ENCODE data around the gene ZNF354B. TPM values are rescaled to one million over a fixed set of nuclear protein-coding genes. Genes with fewer than 3 reads are reported as not detected.

ZNF354B gene
- total and polyA plus RNA-seq, 2 of the 13 experiments (the other 11 are each of a cell fraction or from before 2014, with no cell fraction given) = 7.8 to 10.3 TPM

DNA sequence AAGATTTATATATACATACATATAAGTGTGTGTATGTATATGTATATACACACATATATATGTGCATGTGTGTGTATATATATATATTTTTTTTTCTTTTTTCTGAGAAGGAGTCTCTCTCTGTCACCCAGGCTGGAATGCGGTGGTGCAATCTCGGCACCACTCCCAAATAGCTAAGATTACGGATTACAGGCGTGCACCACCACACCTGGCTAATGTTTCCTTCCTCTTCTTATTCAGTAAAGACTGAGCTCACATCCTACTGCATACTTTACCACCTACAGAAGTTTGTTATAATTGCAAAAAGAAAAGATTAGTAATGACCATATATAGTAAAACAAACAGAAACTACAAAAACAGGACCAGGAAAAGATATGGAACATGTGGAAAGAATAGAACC is 23.1 kb upstream of the ZNF354B start:
- ATAC-seq = no peak
- Histone ChIP-seq H3K9ac (ENCODE audit: insufficient read depth, low read depth, low read length) (no peak overlapping the region), H3K79me2 (ENCODE audit: insufficient read depth, low read length) (no peaks in the 10 kb centered on the region), H3K9me3 (ENCODE audit: low read length) (no peaks in the 10 kb centered on the region), H3K27ac (ENCODE audit: extremely low read length, insufficient read depth, low read length) (no peak overlapping the region), H3K4me1 (ENCODE audit: insufficient read depth, low read length) (no peaks in the 10 kb centered on the region), H3K4me3 (replicated peaks in 1 of 3; ENCODE audit: insufficient read depth in 1 of 3, low read depth in 2 of 3, low read length in 3 of 3) (no peak overlapping the region), H4K20me1 (ENCODE audit: insufficient read depth, low read length) (no peaks in the 10 kb centered on the region), H2AFZ (ENCODE audit: low read length) (no peak overlapping the region), H3K27me3 (ENCODE audit: control insufficient read depth in 1 of 2, insufficient read depth in 2 of 2, low read length in 2 of 2) (0 out of 5 replicates have a peak, but pooled peaks cover 0 to 4% of the 10 kb centered on the region in 2 experiments), H3K4me2 (ENCODE audit: low read depth, low read length) (no peak overlapping the region), H3K36me3 (replicated peaks in 1 of 2; ENCODE audit: control insufficient read depth in 1 of 2, insufficient read depth in 2 of 2, low read length in 2 of 2) (no peaks in the 10 kb centered on the region)
- WGBS (ENCODE audit: low lambda C conversion rate) = 46% methylated on average over 4 of the region's 4 CpGs
- no TSS peak for BruUV-seq (replicated peaks)
- FAIRE-seq = no peak
- ChIA-PET POLR2A (no interaction called here), CTCF (ENCODE audit: low intra/inter-chr PET ratio, low total read pairs) (no interaction called here)
- DNase-seq (ENCODE audit: low spot score) = no peak
- intact Hi-C loops (cut with micrococcal nuclease; ENCODE audit: unreplicated experiment) = loop anchor here (5.0 kb wide), 1 partner anchor 554 kb away; no protein-coding TSS in a partner anchor
- in situ Hi-C loops (cut with HindIII; ENCODE audit: extremely low pct_ligation_motif_present, low pct_unique_long_range_greater_than_20kb) = no loop called here
- TF ChIP-seq MAFK (conservative IDR thresholded peaks at IDR 0.05 in 1 of 2, IDR thresholded peaks at IDR 0.05 in 1 of 2; ENCODE audit: low read length in 2 of 2) = no peak
- TF ChIP-seq, protein P1, sequence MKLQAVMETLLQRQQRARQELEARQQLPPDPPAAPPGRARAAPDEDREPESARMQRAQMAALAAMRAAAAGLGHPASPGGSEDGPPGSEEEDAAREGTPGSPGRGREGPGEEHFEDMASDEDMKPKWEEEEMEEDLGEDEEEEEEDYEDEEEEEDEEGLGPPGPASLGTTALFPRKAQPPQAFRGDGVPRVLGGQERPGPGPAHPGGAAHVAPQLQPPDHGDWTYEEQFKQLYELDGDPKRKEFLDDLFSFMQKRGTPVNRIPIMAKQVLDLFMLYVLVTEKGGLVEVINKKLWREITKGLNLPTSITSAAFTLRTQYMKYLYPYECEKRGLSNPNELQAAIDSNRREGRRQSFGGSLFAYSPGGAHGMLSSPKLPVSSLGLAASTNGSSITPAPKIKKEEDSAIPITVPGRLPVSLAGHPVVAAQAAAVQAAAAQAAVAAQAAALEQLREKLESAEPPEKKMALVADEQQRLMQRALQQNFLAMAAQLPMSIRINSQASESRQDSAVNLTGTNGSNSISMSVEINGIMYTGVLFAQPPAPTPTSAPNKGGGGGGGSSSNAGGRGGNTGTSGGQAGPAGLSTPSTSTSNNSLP (IDR thresholded peaks at IDR 0.05; ENCODE audit: low read depth, low read length) = no peak
- no peak for TF ChIP-seq ZKSCAN1 (IDR thresholded peaks at IDR 0.05; ENCODE audit: low read length)
- TF ChIP-seq ZNF543 (CRISPR knock-in tag; IDR thresholded peaks at IDR 0.05) = no peak
- no peak for TF ChIP-seq GZF1 (CRISPR knock-in tag; IDR thresholded peaks at IDR 0.05)
- TF ChIP-seq, protein P2, sequence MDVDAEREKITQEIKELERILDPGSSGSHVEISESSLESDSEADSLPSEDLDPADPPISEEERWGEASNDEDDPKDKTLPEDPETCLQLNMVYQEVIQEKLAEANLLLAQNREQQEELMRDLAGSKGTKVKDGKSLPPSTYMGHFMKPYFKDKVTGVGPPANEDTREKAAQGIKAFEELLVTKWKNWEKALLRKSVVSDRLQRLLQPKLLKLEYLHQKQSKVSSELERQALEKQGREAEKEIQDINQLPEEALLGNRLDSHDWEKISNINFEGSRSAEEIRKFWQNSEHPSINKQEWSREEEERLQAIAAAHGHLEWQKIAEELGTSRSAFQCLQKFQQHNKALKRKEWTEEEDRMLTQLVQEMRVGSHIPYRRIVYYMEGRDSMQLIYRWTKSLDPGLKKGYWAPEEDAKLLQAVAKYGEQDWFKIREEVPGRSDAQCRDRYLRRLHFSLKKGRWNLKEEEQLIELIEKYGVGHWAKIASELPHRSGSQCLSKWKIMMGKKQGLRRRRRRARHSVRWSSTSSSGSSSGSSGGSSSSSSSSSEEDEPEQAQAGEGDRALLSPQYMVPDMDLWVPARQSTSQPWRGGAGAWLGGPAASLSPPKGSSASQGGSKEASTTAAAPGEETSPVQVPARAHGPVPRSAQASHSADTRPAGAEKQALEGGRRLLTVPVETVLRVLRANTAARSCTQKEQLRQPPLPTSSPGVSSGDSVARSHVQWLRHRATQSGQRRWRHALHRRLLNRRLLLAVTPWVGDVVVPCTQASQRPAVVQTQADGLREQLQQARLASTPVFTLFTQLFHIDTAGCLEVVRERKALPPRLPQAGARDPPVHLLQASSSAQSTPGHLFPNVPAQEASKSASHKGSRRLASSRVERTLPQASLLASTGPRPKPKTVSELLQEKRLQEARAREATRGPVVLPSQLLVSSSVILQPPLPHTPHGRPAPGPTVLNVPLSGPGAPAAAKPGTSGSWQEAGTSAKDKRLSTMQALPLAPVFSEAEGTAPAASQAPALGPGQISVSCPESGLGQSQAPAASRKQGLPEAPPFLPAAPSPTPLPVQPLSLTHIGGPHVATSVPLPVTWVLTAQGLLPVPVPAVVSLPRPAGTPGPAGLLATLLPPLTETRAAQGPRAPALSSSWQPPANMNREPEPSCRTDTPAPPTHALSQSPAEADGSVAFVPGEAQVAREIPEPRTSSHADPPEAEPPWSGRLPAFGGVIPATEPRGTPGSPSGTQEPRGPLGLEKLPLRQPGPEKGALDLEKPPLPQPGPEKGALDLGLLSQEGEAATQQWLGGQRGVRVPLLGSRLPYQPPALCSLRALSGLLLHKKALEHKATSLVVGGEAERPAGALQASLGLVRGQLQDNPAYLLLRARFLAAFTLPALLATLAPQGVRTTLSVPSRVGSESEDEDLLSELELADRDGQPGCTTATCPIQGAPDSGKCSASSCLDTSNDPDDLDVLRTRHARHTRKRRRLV (CRISPR knock-in tag; IDR thresholded peaks at IDR 0.05) = no peak
- TF ChIP-seq, protein P3, sequence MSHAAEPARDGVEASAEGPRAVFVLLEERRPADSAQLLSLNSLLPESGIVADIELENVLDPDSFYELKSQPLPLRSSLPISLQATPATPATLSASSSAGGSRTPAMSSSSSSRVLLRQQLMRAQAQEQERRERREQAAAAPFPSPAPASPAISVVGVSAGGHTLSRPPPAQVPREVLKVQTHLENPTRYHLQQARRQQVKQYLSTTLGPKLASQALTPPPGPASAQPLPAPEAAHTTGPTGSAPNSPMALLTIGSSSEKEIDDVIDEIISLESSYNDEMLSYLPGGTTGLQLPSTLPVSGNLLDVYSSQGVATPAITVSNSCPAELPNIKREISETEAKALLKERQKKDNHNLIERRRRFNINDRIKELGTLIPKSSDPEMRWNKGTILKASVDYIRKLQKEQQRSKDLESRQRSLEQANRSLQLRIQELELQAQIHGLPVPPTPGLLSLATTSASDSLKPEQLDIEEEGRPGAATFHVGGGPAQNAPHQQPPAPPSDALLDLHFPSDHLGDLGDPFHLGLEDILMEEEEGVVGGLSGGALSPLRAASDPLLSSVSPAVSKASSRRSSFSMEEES (CRISPR knock-in tag; IDR thresholded peaks at IDR 0.05) = no peak
- TF ChIP-seq, protein P4, sequence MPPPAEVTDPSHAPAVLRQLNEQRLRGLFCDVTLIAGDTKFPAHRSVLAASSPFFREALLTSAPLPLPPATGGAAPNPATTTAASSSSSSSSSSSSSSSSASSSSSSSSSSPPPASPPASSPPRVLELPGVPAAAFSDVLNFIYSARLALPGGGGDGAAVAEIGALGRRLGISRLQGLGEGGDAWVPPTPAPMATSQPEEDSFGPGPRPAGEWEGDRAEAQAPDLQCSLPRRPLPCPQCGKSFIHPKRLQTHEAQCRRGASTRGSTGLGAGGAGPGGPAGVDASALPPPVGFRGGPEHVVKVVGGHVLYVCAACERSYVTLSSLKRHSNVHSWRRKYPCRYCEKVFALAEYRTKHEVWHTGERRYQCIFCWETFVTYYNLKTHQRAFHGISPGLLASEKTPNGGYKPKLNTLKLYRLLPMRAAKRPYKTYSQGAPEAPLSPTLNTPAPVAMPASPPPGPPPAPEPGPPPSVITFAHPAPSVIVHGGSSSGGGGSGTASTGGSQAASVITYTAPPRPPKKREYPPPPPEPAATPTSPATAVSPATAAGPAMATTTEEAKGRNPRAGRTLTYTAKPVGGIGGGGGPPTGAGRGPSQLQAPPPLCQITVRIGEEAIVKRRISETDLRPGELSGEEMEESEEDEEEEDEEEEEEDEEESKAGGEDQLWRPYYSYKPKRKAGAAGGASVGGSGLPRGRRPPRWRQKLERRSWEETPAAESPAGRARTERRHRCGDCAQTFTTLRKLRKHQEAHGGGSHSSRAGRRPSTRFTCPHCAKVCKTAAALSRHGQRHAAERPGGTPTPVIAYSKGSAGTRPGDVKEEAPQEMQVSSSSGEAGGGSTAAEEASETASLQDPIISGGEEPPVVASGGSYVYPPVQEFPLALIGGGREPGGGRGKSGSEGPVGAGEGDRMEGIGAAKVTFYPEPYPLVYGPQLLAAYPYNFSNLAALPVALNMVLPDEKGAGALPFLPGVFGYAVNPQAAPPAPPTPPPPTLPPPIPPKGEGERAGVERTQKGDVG (CRISPR knock-in tag; IDR thresholded peaks at IDR 0.05; ENCODE audit: borderline replicate concordance) = no peak
- no peak for TF ChIP-seq ZNF441 (CRISPR knock-in tag; IDR thresholded peaks at IDR 0.05; ENCODE audit: borderline replicate concordance)
- no peak for TF ChIP-seq HMG20B (CRISPR knock-in tag; conservative IDR thresholded peaks at IDR 0.05)
- no peak for TF ChIP-seq DNMT3B (CRISPR knock-in tag; conservative IDR thresholded peaks at IDR 0.05)
- TF ChIP-seq, protein P5, sequence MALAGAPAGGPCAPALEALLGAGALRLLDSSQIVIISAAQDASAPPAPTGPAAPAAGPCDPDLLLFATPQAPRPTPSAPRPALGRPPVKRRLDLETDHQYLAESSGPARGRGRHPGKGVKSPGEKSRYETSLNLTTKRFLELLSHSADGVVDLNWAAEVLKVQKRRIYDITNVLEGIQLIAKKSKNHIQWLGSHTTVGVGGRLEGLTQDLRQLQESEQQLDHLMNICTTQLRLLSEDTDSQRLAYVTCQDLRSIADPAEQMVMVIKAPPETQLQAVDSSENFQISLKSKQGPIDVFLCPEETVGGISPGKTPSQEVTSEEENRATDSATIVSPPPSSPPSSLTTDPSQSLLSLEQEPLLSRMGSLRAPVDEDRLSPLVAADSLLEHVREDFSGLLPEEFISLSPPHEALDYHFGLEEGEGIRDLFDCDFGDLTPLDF (CRISPR knock-in tag; IDR thresholded peaks at IDR 0.05) = no peak

All from HepG2 (cell line).